C4-2B (cell line): ENCODE data around the gene ALG8.

Experiments
- CTCF ChIP-seq: fragments of 450-650 bp; conservative IDR thresholded peaks from 2 replicates; pipeline ENCODE4 v1.5.1; 2017; ENCODE audit warnings: mild to moderate bottlenecking
- ZFX ChIP-seq: fragments of 450-650 bp; IDR thresholded peaks from 2 replicates; pipeline ENCODE4 v1.6.1; 2017

GRCh38 chr11:78100676-78101472 lies 38.6 kb downstream of the ALG8 start:
- TF ChIP-seq CTCF (no peak), ZFX (no peak)
